Stimulated activated CD4-positive, alpha-beta T cell treated with anti-CD3 and anti-CD28 coated beads, Interleukin-15, amount 100 ng/mL, for 48 hours (primary cell): Measurements from ENCODE around the gene RNF146.
"Not testable (repeated sequence)": the region's sequence is repeated elsewhere in the genome, so short reads cannot be mapped to it uniquely, and the experiment has no call there.

Source experiments
- DNase-seq, 2 donors: peaks; one replicate each; pipeline ENCODE4 v3.0.0-alpha.2; 2020; ENCODE audit warnings: low read depth in 2 of 2

The RNF146 gene, protein sequence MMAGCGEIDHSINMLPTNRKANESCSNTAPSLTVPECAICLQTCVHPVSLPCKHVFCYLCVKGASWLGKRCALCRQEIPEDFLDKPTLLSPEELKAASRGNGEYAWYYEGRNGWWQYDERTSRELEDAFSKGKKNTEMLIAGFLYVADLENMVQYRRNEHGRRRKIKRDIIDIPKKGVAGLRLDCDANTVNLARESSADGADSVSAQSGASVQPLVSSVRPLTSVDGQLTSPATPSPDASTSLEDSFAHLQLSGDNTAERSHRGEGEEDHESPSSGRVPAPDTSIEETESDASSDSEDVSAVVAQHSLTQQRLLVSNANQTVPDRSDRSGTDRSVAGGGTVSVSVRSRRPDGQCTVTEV

DNA sequence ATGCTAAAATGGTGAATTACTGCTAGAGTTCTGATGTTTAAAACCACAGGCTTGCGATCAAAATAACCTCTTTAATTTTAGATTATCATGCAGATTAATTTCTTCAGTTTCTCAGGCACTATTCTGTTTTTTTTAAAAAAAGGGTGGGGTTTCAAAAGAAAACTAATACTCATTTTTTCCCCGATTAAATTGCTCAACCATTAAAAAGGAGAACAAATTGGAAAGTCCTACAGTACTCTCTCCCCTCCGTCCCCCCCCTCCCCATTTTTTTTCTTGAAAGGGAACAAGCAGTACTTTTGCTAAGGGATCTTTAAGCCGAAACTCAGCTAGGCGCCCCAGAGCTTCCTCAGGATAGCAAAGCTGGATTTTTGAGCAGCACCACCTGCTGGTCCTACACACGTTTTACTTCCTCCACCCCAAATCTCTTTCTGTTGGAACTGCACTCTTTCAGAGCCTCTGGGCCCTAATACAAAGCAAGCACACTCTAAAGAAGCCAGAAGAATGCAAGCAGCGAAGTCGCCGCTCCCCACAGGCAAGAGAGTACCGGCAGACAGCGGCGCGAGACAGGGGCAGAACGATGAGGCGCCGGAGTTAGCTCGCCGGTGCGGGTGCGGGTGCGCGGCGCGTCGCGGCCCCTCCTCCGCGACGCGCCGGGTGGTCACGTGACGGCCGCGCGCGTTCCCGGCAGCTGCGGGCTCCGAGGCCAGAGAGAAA lies at the start of gene RNF146:
RNF146 (plus strand) TSS at position 687 of the 714 bp plus-strand sequence. CDS start 13,475 bp downstream, outside the sequence.
- DNase-seq: peak; percentile 41 to 59

DNA sequence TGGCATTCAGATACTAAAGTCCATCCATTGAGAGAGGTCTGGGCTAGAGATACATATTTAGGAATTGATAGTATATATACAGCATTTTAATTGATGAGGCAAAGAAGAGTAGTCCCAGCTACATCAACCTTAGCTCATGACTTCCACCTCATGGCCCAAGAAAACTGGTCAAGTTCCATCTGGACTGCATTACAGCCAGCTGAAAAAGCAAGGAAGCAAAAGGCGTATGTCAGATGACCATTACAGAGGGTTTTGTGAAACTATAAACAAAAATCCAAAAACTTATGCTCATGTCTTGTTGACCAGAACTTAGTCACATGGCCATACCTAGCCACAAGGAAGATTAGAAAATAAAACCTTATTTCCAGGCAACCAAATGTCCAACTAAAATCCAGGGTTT lies 46.8 kb upstream of the RNF146 start:
- no peak for DNase-seq

DNA sequence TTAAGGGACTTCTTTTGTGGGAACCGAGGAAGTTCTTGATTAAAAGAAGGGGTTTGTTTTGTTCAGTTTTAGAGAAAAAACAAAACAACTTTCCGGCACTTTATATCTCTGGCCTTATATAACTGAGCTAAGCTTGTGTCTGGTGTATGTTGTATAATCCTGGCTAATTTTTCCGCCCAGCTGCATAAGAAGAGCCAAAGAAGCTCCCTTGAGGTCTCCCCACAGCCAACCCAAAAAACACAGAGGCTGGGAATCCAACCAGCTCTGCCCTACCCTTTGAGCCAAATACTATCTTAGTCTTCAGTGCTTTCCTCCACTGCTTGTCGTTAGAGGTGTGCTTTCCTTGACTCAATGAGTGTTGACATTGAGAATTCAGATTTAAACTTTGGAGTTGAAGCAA lies 45.5 kb upstream of the RNF146 start:
- no peak for DNase-seq

DNA sequence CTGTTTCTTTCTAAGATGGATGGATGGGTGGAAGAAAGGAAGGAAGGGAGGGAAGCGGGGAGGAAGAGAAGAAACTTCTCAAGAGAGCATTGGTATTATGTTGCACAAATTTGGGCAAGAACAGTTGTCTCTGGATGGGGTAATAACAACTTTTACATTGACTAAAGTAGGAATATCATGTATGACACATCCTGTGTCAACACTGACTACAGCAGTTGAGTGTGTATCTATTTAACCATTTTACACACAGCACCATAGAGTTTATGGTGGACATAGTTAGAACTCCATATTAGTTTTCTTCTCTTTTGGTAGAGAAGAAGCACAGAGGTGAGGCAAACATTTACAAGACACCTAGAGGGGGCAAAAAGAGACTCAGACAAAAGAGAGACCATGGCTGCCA lies 44.2 kb upstream of the RNF146 start:
- no peak for DNase-seq

DNA sequence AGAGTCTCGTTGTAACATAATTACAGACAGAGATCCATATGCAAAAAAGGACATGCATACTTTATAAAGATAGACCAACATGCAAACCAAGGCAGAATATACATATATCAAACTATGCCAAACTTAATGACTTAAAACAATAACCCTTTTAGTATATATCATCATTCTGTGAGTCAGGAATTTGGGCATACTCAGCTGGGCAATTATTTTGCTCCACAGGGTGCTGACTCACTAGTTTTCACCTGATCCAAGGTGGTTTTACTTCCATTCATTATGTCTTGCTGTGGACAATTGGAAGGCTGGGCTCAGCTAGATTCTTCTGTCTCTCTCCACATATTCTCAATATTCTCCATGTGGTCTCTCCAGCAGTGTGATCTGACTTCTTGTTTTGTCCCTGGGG lies 41.2 kb upstream of the RNF146 start:
- no peak for DNase-seq

DNA sequence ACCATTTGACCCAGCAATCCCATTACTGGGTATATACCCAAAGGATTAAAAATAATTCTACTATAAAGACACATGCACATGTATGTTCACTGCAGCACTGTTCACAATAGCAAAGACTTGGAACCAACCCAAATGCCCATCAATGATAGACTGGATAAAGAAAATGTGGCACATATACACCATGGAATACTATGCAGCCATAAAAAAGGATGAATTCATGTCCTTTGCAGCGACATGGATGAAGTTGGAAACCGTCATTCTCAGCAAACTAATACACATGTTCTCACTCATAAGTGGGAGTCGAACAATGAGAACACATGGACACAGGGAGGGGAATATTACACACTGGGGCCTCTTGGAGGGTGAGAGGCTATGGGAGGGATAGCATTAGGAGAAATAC lies 32.8 kb upstream of the RNF146 start:
- not testable (repeated sequence) for DNase-seq

DNA sequence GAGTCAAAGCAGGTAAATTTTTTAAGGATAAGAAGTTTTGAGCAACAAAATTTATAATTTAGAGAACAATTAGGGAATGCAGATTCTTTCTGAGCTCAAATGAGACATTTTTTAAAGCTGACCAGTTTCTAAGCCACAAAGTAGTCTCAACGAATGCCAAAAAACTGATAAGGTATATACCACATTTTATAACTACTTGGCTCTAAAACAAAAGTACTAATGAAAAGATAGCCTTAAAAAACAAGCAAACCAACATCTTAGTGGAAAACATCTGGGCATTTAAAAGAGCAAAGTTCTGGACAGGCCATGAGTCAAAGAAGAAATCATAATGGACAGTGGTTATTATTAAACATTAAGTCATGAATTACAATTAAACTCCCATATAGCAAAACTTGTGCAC lies 23.2 kb upstream of the RNF146 start:
- DNase-seq: no peak

DNA sequence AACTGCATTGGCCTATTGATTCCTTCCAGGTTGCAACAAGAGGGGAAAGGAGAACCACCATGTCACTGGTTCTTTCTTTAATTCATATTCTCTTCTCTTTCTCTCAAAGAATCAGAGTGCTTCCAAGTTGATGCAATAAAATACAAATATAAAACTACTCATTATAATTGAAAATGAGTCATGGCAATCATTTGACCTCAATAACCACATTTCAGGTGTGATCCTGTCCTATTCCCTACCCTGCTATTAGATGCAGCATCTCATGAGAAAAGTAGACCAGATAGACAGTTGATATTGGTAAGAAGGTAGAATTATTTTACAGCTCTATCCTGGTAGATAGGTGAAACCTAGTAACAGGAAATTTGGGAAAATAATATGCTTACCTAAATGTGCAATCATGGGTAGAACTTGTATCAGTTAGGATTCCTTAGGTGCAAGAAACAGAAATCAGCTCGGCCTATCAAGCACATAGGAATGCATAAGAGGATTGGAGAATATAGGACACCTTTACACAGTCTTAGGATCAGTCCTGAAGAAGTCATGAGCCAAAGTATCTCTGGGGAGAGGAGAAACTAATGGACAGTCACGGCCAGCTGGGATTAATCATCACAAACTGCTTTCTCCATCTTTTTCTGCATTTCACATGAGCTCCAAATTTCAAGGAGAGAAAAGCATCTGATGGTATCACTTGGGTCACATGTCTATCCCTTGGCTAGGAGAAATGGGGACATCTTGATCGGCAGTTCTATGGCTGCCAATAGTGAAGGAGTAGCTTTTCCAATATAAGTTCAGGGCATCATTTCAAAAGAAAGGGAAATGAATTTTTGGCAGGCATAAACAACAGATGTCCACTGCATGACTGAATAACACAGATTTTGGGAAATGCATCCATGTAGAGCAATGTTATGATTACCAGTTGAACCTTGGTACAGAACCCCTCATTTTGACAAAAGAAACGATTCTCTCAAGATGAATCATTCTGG lies 19.3 kb upstream of the RNF146 start:
- DNase-seq: no peak

DNA sequence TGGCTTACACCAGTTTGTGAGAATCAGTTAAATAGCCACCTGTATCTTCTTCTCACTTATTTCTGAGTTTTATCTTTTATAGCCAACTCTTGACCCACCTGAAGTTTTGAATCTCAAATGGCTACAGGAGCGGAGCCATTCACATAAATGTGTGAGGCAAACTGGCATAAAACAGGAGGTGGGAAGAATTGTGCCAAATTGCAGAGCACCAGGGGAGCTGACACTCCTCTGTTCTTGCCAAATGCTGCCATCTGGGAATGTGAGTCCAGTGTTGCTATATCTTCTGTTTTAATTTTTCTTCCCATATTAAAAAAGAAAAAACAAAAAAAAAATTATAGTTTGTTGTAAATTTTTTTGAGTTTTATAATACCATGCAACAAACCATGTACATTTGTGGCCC lies 17.0 kb upstream of the RNF146 start:
- DNase-seq: no peak

DNA sequence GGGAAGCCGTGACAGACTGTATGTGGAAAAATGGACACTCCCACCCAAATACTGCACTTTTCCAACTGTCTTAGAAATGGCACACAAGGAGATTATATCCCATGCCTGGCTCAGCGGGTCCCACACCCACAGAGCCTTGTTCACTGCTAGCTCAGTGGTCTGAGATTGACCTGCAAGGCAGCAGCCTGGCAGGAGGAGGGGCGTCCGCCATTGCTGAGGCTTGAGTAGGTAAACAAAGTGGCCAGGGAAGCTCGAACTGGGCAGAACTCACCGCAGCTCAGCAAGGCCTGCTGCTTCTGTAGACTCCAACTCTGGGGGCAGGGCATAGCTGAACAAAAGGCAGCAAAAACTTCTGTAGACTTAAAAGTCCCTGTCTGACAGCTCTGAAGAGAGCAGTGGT lies 11.4 kb upstream of the RNF146 start:
- DNase-seq: no peak

DNA sequence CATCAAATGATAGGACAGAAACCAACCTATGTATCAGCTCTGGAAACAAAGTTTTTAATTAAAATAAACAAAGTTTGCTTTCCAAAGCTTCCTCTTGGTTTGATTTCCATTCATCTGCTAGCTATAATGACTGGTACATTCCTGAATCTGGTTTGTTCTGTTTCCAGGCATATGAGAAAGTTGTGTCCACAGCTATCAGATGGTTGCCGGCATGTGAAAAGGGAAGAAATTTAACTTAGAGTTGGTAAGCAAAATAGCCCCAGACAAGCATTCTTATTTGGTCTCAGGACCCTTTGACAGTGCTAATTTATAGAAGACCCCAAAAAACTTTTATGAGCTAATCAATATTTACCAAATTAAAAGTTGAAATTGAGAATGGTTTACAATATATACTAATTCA lies 3.8 kb upstream of the RNF146 start:
- no peak for DNase-seq

DNA sequence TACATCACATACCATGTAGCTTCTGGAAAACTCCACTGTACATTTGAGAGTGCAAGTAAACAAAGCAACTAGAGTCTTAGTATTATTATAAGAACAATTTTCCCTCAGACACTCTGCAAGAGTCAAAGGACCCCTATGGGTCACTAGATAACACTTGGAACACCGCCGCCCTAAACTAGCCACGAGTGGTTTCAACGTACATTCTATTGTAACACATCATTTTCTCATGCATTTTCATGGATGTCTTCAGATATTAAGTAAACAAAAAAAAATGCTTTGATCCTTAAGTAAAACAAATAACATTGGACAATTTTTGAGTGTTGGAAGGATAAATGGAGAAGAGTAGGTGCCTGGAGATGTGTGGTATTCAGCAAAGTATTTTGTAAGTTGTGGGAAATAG lies 3.2 kb upstream of the RNF146 start:
- DNase-seq: no peak

DNA sequence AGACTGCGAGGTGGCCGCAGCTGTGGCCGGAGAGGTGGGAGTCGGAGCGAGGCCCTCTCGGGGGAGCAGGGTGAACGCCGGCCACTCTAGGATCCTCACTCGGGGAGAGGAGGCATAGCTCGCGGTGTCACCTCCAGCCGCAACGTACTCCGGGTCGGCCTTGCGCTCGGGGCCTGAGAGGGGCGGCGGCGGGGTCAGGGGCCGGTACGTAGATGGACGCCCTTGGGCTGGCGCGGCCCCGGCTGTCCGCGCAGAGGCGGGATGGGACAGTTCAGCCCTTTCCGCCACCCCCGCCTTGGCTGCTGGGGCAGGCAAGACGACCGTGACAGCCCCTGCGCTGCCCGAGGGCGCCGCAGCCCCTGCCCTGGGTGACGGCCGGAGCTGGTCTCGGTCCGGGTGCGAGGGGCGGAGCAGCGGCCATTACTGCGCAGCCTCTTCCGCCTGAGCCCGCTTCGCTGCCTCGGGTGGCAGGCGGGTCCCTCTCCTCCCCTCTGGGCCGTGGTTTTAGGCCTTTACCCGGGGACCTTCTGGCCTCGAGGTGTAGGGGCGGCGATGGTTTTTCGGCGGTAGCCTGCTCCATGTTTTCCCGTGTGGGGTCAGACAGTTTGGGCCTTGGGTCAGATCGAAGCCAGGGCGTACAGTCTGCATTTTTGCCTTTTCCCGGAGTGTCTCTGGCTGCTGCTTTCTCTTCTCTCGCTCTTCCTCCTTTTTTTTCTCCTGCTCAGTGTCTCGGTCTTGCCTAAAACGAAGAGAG lies 405 bp downstream of the RNF146 start:
- peak; percentile 20 to 40 for DNase-seq

DNA sequence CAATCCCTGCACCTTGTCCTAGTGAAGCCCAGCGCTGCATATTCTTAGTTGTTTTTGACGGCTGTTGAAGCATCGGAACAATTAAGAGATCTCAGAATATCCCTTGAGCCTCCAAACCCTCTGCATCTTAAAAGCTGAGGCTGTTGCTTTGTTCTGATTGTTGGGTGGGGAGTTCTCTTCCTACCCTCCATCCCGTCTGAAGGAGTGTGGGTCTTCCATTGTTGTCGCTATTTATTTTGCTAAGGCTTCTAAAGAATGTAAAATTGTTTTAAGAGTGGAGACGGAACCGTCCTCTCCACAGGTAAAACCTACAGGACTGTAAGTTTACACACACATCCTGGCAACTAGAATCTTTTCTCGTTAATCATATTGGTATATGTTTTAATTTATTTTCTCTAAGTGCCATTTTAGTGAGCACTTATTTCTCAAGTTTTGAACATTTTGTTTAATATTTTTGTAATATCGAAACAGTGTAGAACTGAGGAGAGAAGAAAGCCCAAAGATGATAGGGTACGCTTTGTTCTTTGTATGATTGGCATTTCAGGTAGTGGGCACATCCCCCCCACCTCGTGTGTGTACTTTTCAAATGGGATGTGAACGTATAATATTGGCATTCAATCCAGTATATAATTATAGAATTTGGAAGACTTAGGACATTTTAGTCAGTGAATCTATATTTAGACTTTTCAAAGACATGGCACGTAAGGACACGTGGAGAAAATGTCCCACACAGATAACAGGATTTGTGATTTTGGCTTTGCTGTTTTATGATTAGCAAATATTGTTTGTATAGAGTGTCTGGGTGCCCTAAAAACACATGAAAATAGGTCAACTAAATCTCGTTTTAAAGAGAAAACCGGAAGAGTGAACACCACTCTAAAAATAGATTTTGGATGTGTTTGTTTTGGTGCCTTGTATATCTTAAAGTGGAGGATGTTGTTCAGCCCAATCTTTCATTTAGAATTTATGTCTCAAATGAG lies 1.3 kb downstream of the RNF146 start:
- DNase-seq: no peak

DNA sequence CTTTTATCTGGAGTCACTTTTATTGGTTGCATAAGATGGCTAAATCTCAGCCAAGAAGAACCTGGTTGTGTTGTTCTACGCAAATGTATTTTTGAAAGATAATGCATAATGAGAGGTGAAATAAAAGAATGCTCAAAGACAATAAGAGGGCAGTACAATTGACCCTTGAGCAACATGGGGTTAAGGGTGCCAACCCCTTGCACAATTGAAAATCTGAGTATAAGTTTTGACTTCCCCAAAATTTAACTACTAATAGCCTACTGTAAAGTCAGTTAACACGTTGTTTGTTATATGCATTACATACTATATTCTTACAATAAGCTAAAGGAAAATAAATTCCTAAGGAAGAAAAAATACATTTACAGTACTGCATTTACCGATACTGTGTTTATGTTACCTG lies 5.9 kb downstream of the RNF146 start:
- DNase-seq: no peak

DNA sequence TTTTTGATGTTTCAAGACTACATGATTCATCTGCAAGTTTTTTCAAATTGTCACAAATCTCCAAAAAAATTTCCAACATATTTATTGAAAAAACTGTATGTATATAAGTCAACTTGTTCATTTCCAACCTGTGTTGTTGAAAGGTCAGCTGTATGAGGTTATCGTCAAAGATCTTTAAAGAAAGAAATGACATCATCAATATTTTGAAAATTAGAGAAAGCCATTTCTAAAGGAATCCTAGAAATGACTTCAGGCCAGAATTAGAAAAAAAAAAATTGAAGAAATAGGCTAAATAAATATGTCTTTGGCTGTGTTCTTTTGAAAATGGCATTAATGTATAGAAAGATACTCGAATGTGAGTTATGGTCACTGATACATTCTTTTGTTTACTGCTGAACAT lies 6.8 kb downstream of the RNF146 start:
- DNase-seq: no peak

DNA sequence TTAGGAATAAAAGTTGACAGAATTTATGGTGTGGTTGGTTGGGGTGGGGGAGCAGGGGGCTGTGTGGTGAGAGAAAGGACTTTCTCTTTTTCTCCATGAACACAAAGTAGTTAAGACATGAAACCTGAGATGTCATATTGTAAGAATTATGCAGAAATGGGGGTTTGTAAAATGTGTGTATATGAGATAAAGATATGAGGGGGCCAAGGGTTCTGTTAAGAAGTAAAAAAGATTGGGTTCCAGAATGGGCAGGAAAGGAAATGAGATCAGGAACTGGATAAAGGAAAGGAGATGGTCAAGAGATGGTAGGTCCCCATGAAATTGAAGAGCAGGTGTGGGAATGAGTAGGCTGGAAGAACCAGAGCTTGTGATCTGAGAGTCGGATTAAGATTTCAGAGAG lies 9.7 kb downstream of the RNF146 start:
- no peak for DNase-seq

DNA sequence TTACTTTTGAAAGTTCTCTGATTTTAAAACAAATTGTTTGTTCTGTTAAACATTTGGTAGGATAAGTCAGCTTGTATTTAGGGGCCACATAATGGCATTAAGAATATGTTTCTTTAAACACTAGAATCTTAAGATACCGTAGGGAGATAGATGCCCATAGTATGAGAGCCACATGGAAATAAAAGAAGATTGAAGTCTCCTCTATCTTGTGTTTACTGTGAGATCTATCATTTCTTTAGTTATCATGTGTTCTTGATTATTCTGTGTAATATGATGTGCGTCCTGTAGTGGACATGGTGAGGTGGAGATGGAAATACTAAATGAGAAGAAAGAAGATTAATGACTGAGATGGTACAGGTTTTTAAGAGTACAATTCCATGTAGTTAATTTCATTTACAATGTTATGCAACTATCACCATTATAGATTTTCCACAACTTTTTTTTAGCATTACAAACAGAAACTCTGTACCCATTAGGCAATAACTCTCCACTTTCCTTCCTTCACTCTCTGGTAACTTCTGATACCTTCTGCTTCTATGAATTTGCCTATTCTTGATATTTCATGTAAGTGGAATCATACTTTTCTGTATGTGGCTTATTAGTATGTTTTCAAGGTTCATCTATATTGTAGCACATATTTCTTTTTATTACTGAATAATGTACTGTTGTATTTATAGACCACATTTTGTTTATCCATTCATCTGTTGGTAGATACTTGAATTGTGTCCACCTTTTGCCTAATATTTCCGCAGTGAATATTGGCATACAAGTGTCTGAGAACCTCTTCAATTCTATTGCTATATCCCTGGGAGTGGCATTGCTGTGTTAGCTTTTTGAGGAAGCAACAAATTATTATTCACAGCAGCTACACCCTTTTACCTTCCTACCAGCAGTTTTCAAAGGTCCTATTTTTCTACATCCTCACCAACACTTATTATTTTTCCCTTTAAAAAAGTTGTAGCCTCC lies 11.5 kb downstream of the RNF146 start:
- no peak for DNase-seq

DNA sequence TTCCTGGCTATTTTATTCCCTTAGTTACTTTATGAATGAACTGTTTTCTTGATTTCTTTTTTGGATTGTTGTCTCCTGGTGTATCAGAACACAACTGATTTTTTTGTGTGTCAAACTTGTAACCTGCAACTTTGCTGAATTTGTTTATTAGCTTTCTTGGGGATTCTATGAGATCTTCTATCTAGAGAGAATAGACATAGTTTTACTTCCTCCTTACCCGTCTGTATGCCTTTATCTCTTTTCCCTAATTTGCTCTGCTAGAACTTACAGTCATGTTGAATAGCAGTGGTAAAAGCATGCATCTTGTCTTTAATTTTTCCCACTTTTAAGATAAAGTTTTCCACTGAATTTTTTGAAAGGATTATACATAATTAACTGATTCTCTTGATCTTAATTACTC lies 13.2 kb downstream of the RNF146 start:
- no peak for DNase-seq
